HEK293 (cell line): ENCODE data around the gene TTF1.
A peak's percentile ranks its signal among the peaks of the same experiment; 100 is the strongest.

ENCODE experiments used
- CTCF ChIP-seq: fragments of 450-650 bp; formaldehyde crosslinking; IDR thresholded peaks from 2 replicates; pipeline ENCODE4 v1.5.1; 2016; ENCODE audit warnings: missing biosample characterization, missing genetic modification characterization
- MEIS1 ChIP-seq: sonication (generic); formaldehyde crosslinking; IDR thresholded peaks from 2 replicates; pipeline ENCODE4 v1.8.1; 2022; ENCODE audit warnings: missing genetic modification reagents, mild to moderate bottlenecking, borderline replicate concordance
- PBX3 ChIP-seq: sonication (generic); formaldehyde crosslinking; IDR thresholded peaks from 2 replicates; pipeline ENCODE4 v1.8.1; 2022; ENCODE audit warnings: mild to moderate bottlenecking, moderate library complexity, missing genetic modification reagents
- YY1 ChIP-seq: fragments of 450-650 bp; formaldehyde crosslinking; IDR thresholded peaks from 2 replicates; pipeline ENCODE4 v1.5.1; 2018; ENCODE audit warnings: missing biosample characterization, missing genetic modification characterization
- ZEB2 ChIP-seq: fragments of 450-650 bp; formaldehyde crosslinking; IDR thresholded peaks from 2 replicates; pipeline ENCODE4 v1.5.1; 2016; ENCODE audit warnings: missing biosample characterization, missing genetic modification characterization
- ZFP3 ChIP-seq: fragments of 450-650 bp; formaldehyde crosslinking; IDR thresholded peaks from 2 replicates; pipeline ENCODE4 v1.5.1; 2016; ENCODE audit warnings: low read depth, missing biosample characterization, missing genetic modification characterization
- ZNF174 ChIP-seq: fragments of 450-650 bp; formaldehyde crosslinking; IDR thresholded peaks from 2 replicates; pipeline ENCODE4 v1.5.0; 2017; ENCODE audit warnings: missing biosample characterization, mild to moderate bottlenecking, missing genetic modification characterization
- ZNF214 ChIP-seq: fragments of 450-650 bp; formaldehyde crosslinking; IDR thresholded peaks from 2 replicates; pipeline ENCODE4 v1.5.1; 2017; ENCODE audit warnings: missing biosample characterization, mild to moderate bottlenecking, missing genetic modification characterization, borderline replicate concordance
- ZNF350 ChIP-seq: fragments of 450-650 bp; formaldehyde crosslinking; IDR thresholded peaks from 2 replicates; pipeline ENCODE4 v1.5.0; 2017; ENCODE audit warnings: missing biosample characterization, mild to moderate bottlenecking, missing genetic modification characterization
- ZNF37A ChIP-seq: fragments of 450-650 bp; IDR thresholded peaks from 2 replicates; pipeline ENCODE4 v1.5.1; 2018; ENCODE audit warnings: missing biosample characterization, missing genetic modification characterization
- ZNF518A ChIP-seq: fragments of 450-650 bp; formaldehyde crosslinking; conservative IDR thresholded peaks from 2 replicates; pipeline ENCODE4 v1.5.1; 2016; ENCODE audit warnings: low read depth, missing biosample characterization, missing genetic modification characterization
- ZNF664 ChIP-seq: fragments of 450-650 bp; formaldehyde crosslinking; IDR thresholded peaks from 2 replicates; pipeline ENCODE4 v1.5.1; 2016; ENCODE audit warnings: missing biosample characterization, missing genetic modification characterization
- TF ChIP-seq, protein P1 (sequence below): fragments of 450-650 bp; formaldehyde crosslinking; IDR thresholded peaks from 2 replicates; pipeline ENCODE4 v1.5.1; 2016; ENCODE audit warnings: missing biosample characterization, missing genetic modification characterization

DNA sequence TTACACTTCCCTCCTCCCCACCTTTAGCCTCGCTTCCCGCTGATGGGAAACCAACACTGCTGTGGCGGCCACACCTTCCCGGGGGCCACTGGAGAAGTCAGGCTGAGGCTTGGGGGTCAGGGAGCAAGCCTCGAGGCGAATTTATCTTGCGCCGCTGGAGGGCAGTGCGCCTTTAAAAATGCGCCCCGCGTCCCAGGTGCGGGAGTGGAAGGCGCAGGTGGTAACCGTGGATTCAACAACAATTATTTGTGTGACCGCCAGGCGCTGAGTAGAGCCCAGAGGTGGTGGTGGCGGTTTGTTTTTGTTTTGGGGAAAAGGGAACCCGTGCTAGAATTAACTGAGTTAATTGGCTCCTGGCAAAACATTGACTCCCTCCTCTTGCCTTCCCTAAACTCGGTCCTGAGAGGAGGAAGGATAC is 4.5 kb upstream of the TTF1 start:
- TF ChIP-seq ZNF664 (tag by site-specific recombination), result no peak
- TF ChIP-seq CTCF (tag by site-specific recombination), result peak; percentile 91
- TF ChIP-seq MEIS1 (CRISPR knock-in tag), result no peak
- no peak for TF ChIP-seq ZNF174
- no peak for TF ChIP-seq PBX3 (CRISPR knock-in tag)
- no peak for TF ChIP-seq ZNF518A (tag by site-specific recombination)
- TF ChIP-seq, protein P1, sequence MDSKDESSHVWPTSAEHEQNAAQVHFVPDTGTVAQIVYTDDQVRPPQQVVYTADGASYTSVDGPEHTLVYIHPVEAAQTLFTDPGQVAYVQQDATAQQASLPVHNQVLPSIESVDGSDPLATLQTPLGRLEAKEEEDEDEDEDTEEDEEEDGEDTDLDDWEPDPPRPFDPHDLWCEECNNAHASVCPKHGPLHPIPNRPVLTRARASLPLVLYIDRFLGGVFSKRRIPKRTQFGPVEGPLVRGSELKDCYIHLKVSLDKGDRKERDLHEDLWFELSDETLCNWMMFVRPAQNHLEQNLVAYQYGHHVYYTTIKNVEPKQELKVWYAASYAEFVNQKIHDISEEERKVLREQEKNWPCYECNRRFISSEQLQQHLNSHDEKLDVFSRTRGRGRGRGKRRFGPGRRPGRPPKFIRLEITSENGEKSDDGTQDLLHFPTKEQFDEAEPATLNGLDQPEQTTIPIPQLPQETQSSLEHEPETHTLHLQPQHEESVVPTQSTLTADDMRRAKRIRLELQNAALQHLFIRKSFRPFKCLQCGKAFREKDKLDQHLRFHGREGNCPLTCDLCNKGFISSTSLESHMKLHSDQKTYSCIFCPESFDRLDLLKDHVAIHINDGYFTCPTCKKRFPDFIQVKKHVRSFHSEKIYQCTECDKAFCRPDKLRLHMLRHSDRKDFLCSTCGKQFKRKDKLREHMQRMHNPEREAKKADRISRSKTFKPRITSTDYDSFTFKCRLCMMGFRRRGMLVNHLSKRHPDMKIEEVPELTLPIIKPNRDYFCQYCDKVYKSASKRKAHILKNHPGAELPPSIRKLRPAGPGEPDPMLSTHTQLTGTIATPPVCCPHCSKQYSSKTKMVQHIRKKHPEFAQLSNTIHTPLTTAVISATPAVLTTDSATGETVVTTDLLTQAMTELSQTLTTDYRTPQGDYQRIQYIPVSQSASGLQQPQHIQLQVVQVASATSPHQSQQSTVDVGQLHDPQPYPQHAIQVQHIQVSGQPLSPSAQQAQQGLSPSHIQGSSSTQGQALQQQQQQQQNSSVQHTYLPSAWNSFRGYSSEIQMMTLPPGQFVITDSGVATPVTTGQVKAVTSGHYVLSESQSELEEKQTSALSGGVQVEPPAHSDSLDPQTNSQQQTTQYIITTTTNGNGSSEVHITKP (tag by site-specific recombination), result no peak
- TF ChIP-seq ZNF37A (tag by site-specific recombination), result no peak
- TF ChIP-seq YY1 (tag by site-specific recombination), result no peak
- TF ChIP-seq ZNF350, result no peak
- TF ChIP-seq ZEB2 (tag by site-specific recombination), result peak; percentile 59
- no peak for TF ChIP-seq ZFP3 (tag by site-specific recombination)
- no peak for TF ChIP-seq ZNF214
